Uterus (tissue), 2 donors: ENCODE data around the gene MYO9A.

ENCODE experiments used
- POLR2A ChIP-seq, 2 donors: fragments of 450-650 bp; IDR thresholded peaks; one replicate each; pipeline ENCODE4 v1.6.1; 2016; ENCODE audit warnings: antibody characterized with exemption in 2 of 2, mild to moderate bottlenecking in 1 of 2, moderate library complexity in 1 of 2
- TF ChIP-seq, protein P1 (sequence below), 4 experiments: fragments of 200-600 bp in 2 of 4; fragments of 450-650 bp in 2 of 4; sonication (generic) in 2 of 4; IDR thresholded peaks; one replicate each; pipeline ENCODE4 v1.5.1; 2016 to 2019; ENCODE audit warnings: antibody characterized with exemption in 4 of 4, mild to moderate bottlenecking in 2 of 4, moderate library complexity in 1 of 4

DNA sequence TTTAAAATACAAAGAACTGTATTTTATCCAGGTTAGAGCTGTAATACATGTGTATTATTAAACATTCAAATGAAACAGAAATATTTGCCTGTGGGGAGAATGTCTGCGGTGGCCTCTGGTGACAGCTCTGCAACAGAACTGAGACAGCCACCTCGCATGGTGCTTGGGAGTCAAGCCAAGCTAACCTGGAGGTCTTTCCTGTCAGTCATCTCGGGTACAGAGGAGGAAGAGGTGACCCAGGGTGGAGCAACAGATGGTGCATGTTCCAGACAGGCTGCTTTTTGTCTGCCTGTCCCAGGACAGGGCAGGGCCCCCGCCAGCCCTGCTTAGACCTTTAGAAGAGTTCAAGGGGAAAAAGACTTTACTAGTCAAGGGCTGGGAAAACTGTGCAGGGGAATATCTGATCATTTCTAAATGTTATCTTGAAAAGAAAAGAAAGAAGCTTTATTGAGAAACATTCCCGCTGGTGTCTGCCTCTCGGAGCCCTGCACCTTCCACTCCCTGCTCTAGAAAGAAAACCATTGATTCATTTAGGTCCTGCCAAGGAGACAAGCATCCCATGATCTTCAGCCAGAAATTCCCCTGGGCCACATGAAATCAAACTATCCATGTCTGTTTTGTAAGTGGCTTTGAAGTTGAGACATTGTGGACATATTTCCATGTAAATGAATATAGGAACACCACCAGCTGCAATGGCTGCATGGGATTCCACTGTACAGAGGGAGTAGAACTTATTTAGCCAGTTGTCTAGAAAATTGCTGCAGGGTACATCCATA, 313.1 kb downstream of the MYO9A start:
- TF ChIP-seq, protein P1, sequence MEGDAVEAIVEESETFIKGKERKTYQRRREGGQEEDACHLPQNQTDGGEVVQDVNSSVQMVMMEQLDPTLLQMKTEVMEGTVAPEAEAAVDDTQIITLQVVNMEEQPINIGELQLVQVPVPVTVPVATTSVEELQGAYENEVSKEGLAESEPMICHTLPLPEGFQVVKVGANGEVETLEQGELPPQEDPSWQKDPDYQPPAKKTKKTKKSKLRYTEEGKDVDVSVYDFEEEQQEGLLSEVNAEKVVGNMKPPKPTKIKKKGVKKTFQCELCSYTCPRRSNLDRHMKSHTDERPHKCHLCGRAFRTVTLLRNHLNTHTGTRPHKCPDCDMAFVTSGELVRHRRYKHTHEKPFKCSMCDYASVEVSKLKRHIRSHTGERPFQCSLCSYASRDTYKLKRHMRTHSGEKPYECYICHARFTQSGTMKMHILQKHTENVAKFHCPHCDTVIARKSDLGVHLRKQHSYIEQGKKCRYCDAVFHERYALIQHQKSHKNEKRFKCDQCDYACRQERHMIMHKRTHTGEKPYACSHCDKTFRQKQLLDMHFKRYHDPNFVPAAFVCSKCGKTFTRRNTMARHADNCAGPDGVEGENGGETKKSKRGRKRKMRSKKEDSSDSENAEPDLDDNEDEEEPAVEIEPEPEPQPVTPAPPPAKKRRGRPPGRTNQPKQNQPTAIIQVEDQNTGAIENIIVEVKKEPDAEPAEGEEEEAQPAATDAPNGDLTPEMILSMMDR (IDR thresholded peaks at IDR 0.05) = no peak
- no peak for TF ChIP-seq POLR2A (IDR thresholded peaks at IDR 0.05)
